IPS DF 4.7 (cell line): ENCODE measurements around the gene RCOR3.

Experiments used
- DNase-seq: peaks from one replicate; pipeline ENCODE4 v3.0.0-alpha.2; 2013; ENCODE audit warnings: low spot score; ENCODE audit errors: extremely low read depth

Gene RCOR3

GRCh38 chr1:211324992-211325775 is 66.0 kb downstream of the RCOR3 start:
- no peak for DNase-seq

- no peak for DNase-seq
Observed at GRCh38 chr1:211326140-211326527, 67.0 kb downstream of the RCOR3 start.

DNA sequence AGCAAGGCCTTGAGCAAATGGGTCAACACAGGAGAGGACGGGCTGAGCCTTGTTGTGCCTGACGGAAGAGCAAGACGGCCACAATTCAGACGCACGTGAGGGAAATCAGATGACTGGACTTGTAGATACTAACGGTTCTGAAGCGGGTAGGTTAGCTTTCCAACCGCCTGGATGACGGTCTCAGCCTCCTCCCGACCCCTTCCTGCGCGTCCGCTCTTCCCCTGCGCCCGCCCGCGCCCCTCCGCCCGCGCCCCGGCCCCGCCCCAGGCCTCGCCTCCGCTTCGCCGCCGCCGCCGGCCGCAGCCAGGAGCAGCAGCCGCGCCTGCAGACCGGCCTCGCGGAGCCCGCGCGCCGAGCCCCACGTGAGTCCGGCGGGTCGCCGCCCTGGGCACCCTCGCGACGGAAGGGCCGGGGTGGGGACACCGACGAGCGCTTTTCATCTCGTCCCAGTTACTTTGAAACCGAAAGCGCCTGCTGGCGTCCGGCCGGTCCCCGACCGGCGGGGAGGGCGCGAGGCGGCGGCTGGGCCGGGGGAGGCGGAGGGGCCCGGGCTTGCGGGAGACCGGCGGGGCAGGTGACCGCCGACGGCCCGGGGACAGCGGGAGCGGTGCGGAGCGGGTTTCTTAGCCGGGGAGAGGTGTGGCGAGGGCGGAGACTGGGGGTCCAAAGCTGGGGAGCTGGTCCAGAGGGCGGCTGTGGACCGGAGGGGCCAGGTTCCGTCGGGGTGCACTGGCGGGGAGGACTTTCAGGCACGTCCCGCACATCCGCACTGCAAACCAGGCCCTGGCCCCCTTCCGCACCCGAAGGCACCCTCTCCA is 67.6 kb downstream of the RCOR3 start, which contains the start of gene TRAF5:
TRAF5 (plus strand) TSS at position 306 of the 818 bp plus-strand sequence. CDS start 26,407 bp downstream, outside the sequence.
- no peak for DNase-seq

DNA sequence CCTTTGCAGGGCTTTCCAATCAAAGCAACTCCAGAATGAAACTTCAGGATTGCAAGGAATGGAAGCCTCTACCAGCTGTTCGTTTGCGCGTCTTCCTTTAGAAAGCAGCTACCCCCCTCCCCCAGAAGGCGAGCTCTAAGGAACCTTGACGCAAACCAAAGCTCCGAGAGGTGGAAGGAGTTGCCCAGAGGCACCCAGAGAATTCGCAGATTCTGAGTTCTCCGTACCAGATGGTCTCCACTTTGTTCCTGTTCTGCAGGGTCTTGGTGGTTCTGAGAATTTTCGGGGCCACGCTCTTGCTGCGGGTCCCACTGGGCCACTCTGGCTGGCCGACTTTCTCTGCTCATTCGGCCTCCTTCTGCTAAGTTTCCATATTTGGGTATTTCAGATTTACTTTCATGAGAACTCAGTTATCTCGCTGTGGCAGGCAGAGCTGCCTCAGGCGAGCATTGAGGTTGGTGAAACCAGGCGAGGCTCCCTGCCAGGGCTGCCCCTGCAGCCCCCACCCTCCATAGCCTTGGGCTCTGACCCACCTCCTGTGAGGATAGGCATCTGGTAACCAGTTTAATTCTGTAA is 68.3 kb downstream of the RCOR3 start:
- DNase-seq, result no peak

- no peak for DNase-seq
Observed at GRCh38 chr1:211328084-211328694, 69.0 kb downstream of the RCOR3 start.

GRCh38 chr1:211328866-211329475 is 69.8 kb downstream of the RCOR3 start:
- DNase-seq, result no peak

DNA sequence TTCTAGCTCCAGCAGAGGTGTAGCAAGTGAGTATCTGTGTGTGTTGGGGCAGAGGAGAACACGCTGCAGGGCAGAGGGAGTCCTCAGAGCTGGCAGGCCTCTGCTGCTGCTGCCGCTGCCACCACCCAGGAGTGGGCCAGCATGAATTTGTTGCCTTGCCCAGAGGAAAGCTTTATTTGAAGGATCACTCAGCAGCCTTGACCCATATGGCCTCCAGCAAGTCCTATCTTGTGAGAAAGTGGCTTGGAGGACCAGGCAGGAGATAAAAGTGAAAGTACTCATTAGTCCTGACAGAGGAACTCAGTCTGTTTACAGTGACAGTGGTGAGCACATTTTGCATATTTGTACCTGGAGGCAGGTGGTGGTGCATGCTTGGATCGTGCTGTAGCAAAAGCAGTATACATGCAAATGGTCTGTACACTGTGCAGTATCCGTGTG is 70.6 kb downstream of the RCOR3 start:
- no peak for DNase-seq

DNA sequence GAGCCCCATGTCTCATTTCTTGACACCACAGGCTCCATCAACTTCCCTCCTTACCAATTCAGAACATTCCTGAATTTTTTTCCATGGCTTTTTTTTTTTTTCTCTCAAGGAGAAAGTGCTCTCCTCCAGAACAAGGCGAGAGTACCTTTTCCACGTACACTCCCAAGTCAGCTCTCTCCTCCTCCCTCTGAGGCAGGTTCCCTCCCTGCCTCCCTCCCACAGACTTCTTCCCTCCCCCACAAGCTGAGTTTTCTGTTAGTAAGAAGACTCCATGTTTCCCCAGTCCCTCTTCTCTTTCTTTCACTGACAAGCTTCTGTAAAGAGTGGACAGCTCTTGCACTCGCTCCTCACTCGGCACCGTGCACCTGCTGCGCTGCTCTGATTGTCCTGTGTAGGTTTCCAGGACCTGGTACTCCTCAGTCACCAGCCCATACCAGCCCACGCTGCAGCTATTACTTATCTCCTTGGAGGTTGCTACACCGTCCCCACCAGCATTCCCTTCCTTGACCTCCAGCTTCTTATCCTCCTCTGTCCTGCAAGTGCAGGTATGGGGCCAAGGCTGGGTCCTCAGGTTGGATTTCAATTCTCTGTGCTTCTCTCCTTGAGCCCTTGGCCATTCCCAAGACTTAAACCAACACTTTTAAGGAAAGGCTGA is 71.2 kb downstream of the RCOR3 start:
- DNase-seq, result no peak

- DNase-seq, result no peak
Observed at GRCh38 chr1:211331011-211331709, 72.0 kb downstream of the RCOR3 start.

- DNase-seq, result no peak
Observed at GRCh38 chr1:211332036-211332616, 73.0 kb downstream of the RCOR3 start.

DNA sequence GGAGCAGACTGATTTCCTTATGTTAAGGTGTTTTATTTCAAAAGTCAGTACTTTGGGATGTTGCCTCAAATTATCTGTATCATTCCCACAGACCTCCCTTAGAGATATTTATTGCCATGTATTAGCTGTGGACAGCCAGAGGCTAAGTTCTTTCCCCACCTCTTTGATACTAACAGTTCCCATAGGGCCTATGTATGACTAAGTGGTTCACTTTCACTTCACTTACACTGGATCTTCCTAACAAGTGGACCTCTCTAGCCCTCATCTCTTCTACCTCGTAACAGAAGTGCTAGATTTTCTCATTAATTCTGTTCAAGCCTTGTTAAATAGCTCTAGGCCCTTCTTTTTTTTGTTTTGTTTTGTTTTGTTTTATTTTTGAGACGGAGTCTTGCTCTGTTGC is 73.7 kb downstream of the RCOR3 start:
- no peak for DNase-seq

- DNase-seq, result no peak
Observed at GRCh38 chr1:211333906-211334305, 74.7 kb downstream of the RCOR3 start.

DNA sequence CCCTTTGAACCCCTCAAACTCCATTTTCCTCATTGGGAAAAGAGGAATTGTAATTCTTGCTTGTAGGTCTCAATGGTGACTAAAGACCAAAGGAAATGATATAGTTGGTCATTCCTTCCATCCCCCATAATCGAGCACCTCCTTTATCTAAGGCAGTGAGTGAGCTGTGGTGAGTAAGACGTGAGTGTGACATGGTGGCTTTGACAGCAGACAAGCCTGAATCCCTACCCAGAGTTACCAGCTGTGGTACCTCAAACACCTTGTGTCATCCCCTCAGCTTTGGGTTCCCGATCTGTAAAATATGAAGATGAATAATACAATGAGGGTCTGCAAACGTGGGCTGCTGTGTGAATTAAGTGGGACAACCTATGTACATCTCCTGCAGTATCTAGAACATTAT is 75.8 kb downstream of the RCOR3 start:
- no peak for DNase-seq

DNA sequence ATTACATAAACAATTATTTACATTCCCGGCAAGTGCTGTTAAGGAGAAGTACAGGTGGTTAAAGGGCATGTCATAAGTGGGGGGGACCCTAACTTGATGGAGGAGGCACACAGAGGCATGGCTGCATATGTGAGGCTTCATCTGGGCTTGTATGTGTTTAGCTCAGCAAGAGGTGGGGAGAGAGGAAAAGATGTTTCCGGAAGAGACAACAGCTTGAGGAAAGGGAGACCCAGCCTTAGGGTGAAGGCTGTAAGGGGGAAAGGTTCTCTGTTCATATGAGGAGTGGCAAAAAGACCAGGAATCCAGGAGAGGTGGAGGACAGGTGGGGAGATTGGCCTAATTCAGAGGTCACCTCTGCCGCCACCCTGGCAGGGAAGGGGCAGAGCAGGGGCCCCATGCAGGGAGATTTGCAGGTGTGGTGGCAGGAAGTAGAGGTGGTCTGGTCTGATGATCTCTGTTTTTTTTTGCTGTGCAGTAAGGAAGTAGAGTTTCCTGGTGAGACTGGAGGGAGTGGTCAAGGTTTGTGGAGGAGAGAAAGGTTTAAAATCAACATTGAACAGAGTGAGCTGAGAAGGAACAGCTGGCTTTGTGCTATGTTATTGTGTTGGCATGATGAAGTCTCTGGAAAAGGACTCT is 76.5 kb downstream of the RCOR3 start:
- no peak for DNase-seq

GRCh38 chr1:211336161-211336560 is 77.0 kb downstream of the RCOR3 start:
- no peak for DNase-seq

DNA sequence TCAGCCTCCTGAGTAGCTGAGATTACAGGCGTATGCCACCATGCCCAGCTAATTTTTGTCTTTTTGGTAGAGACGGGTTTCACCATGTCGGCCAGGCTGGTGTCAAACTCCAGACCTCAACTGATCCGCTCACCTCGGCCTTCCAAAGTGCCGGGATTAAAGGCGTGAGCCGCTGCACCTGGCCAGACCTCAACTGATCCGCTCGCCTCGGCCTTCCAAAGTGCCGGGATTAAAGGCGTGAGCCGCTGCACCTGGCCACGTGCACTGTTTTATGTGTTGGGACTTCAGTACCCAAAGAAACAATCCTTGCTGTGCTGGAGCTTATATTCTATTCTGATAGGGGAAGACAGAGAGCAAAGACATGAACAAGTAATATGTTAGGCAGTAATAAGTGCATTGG is 77.6 kb downstream of the RCOR3 start:
- no peak for DNase-seq

- no peak for DNase-seq
Observed at GRCh38 chr1:211337430-211338223, 78.5 kb downstream of the RCOR3 start.

GRCh38 chr1:211338224-211338620 is 79.1 kb downstream of the RCOR3 start:
- no peak for DNase-seq
